OCI-LY1 (cell line): ENCODE data around the gene C1QTNF5.
A peak's percentile ranks its signal among the peaks of the same experiment; 100 is the strongest.

Experiments
- H2AFZ ChIP-seq: fragments of 200-600 bp; sonication (generic), shearing (Covaris generic); 2 replicates; pipeline ENCODE4 v1.6.0; 2014; ENCODE audit warnings: antibody characterized with exemption, mild to moderate bottlenecking, low read length
- H3F3A ChIP-seq: fragments of 200-600 bp; sonication (generic), shearing (Covaris generic); 2 replicates; pipeline ENCODE4 v1.6.0; 2014; ENCODE audit warnings: mild to moderate bottlenecking, antibody characterized with exemption, low read length, moderate library complexity; ENCODE audit not compliant: insufficient read depth
- H3K27ac ChIP-seq: fragments of 200-600 bp; sonication (generic); 2 replicates; pipeline ENCODE4 v1.5.1; 2014; ENCODE audit warnings: low read length, mixed run types, mild to moderate bottlenecking, low read depth; ENCODE audit not compliant: poor library complexity, severe bottlenecking
- H3K27me3 ChIP-seq: fragments of 200-600 bp; sonication (generic); 2 replicates; pipeline ENCODE4 v1.6.0; 2014; ENCODE audit warnings: antibody characterized with exemption, mild to moderate bottlenecking, low read length, moderate library complexity; ENCODE audit not compliant: insufficient read depth
- H3K36me3 ChIP-seq: fragments of 200-600 bp; sonication (generic); 2 replicates; pipeline ENCODE4 v1.6.1; 2014; ENCODE audit warnings: mild to moderate bottlenecking, antibody characterized with exemption, low read length, moderate library complexity, mixed read lengths; ENCODE audit not compliant: insufficient read depth
- H3K4me1 ChIP-seq: fragments of 200-600 bp; sonication (generic); 2 replicates; pipeline ENCODE4 v1.5.1; 2014; ENCODE audit warnings: mild to moderate bottlenecking, low read length, moderate library complexity; ENCODE audit not compliant: insufficient read depth, severe bottlenecking
- H3K4me2 ChIP-seq: fragments of 200-600 bp; sonication (generic), shearing (Covaris generic); 2 replicates; pipeline ENCODE4 v1.6.1; 2014; ENCODE audit warnings: low read length
- H3K4me3 ChIP-seq: fragments of 200-600 bp; sonication (generic); 2 replicates; pipeline ENCODE4 v1.5.1; 2014; ENCODE audit warnings: low read length, low read depth, mild to moderate bottlenecking, mixed read lengths; ENCODE audit not compliant: poor library complexity, severe bottlenecking
- H3K79me2 ChIP-seq: fragments of 200-600 bp; shearing (Covaris generic); 2 replicates; pipeline ENCODE4 v1.6.1; 2016; ENCODE audit warnings: mixed run types, low read length, mixed read lengths; ENCODE audit not compliant: insufficient read depth
- H3K9ac ChIP-seq: fragments of 200-600 bp; sonication (generic), shearing (Covaris generic); 2 replicates; pipeline ENCODE4 v1.6.1; 2014; ENCODE audit warnings: mild to moderate bottlenecking, low read length, mixed read lengths
- H3K9me2 ChIP-seq: fragments of 200-600 bp; sonication (generic), shearing (Covaris generic); 2 replicates; pipeline ENCODE4 v1.6.1; 2014; ENCODE audit warnings: low read depth, mild to moderate bottlenecking, low read length, mixed read lengths
- H3K9me3 ChIP-seq: fragments of 200-600 bp; shearing (Covaris generic); 2 replicates; pipeline ENCODE4 v1.6.1; 2014; ENCODE audit warnings: low read length, mixed read lengths
- H4K20me1 ChIP-seq: fragments of 200-600 bp; sonication (generic), shearing (Covaris generic); 2 replicates; pipeline ENCODE4 v1.6.0; 2016; ENCODE audit warnings: mild to moderate bottlenecking, low read length; ENCODE audit not compliant: insufficient read depth
- EZH2 ChIP-seq: fragments of 200-600 bp; sonication (generic), shearing (Covaris generic); IDR thresholded peaks from 2 replicates; pipeline ENCODE4 v1.8.0; 2017; ENCODE audit warnings: borderline replicate concordance, mixed run types, mild to moderate bottlenecking, antibody characterized with exemption, low read length, moderate library complexity, mixed read lengths
- TF ChIP-seq, protein P1 (sequence below): fragments of 200-600 bp; sonication (generic), shearing (Covaris generic); IDR thresholded peaks from 2 replicates; pipeline ENCODE4 v1.5.1; 2017; ENCODE audit warnings: mild to moderate bottlenecking, antibody characterized with exemption, low read length, moderate library complexity, mixed read lengths

C1QTNF5 gene

GRCh38 chr11:119380827-119381180, 40.1 kb upstream of the C1QTNF5 start:
- H3K36me3 ChIP-seq, result no peaks in the 10 kb centered on the region
- H2AFZ ChIP-seq, result no peak overlapping the region
- H4K20me1 ChIP-seq, result no peaks in the 10 kb centered on the region
- H3K4me3 ChIP-seq, result peak overlapping the region; percentile 59
- TF ChIP-seq EZH2, result no peak
- TF ChIP-seq, protein P1, sequence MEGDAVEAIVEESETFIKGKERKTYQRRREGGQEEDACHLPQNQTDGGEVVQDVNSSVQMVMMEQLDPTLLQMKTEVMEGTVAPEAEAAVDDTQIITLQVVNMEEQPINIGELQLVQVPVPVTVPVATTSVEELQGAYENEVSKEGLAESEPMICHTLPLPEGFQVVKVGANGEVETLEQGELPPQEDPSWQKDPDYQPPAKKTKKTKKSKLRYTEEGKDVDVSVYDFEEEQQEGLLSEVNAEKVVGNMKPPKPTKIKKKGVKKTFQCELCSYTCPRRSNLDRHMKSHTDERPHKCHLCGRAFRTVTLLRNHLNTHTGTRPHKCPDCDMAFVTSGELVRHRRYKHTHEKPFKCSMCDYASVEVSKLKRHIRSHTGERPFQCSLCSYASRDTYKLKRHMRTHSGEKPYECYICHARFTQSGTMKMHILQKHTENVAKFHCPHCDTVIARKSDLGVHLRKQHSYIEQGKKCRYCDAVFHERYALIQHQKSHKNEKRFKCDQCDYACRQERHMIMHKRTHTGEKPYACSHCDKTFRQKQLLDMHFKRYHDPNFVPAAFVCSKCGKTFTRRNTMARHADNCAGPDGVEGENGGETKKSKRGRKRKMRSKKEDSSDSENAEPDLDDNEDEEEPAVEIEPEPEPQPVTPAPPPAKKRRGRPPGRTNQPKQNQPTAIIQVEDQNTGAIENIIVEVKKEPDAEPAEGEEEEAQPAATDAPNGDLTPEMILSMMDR, result no peak
- no peaks in the 10 kb centered on the region for H3K9me2 ChIP-seq
- H3F3A ChIP-seq, result no peaks in the 10 kb centered on the region
- no peaks in the 10 kb centered on the region for H3K9me3 ChIP-seq
- H3K4me2 ChIP-seq, result peak overlapping the region; percentile 86
- H3K27ac ChIP-seq, result no peak overlapping the region
- peak overlapping the region; percentile 55; the same call in 1 of the 2 replicates for H3K9ac ChIP-seq
- H3K27me3 ChIP-seq, result no peaks in the 10 kb centered on the region
- peaks cover 14% of the 10 kb centered on the region for H3K4me1 ChIP-seq
- H3K79me2 ChIP-seq, result no peaks in the 10 kb centered on the region

DNA sequence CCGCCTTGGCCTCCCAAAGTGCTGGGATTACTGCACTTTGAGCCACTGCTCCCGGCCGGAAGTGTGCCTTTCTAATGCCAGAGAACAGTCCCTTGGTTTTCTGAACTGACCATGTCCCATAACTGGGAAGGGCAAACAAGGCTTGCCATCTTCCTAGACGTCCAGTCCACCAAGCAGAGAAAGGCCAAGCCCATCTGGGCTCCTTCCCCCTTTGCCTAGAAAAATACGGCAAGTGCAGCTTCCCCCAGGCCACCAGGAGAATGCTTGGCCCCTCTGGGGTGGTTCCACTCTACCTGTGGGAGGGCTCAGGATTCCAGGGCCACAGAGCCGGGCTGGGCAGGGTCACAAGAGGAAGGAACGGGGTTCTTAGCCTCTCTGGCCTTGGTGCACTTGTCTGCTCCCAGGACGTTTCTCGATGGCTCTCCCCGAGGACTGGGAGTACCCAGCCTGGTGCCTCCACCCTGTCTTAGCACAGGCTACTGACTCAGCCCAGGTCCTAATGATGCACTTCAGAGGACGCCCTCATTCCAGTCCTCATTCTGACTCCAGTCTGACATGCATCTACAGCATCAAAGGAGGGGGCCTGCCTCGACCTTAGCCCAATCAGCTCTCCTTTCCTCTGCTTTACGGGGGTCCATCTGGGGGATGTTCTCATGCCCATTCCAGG, 39.6 kb upstream of the C1QTNF5 start:
- H3K4me1 ChIP-seq, result peaks cover 14% of the 10 kb centered on the region
- H3K9ac ChIP-seq, result no peak overlapping the region
- H3K9me2 ChIP-seq, result no peaks in the 10 kb centered on the region
- H3F3A ChIP-seq, result no peaks in the 10 kb centered on the region
- H3K79me2 ChIP-seq, result no peaks in the 10 kb centered on the region
- peak overlapping the region; percentile 86; the same call in 1 of the 2 replicates for H3K4me2 ChIP-seq
- no peaks in the 10 kb centered on the region for H4K20me1 ChIP-seq
- H2AFZ ChIP-seq, result no peak overlapping the region
- TF ChIP-seq, protein P1, result no peak
- TF ChIP-seq EZH2, result no peak
- H3K9me3 ChIP-seq, result no peaks in the 10 kb centered on the region
- no peaks in the 10 kb centered on the region for H3K36me3 ChIP-seq
- H3K27me3 ChIP-seq, result no peaks in the 10 kb centered on the region
- H3K4me3 ChIP-seq, result peak overlapping the region; percentile 59
- no peak overlapping the region for H3K27ac ChIP-seq

DNA sequence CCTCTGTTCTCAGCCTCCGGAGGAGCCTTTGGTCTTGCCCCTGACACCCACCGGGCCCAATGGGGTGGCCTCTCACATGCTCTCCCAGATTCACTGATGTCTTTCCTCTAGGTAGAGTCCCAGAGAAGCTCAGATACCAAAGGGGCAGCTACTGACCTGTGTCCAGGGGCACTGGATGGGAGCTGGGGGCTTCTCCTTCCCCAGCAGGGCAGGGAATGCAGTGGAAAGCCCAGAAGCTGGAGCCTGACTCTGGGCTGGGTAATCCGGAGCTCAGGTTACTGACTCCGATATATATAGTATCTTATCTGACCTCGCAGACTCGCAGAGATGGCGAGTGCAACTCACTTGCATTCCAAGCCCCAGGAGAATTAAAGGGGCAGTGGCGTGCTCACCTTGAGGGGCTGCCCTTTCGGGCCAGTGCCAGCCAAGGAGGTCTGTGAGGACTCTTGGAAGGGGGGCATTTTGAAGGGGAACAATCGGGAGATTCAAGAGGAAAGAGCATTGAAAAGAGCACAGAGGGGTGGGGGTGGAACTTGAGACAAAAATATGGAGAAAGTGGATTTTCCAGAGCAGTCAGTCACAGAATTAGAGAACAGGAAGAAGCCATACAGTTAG, 38.3 kb upstream of the C1QTNF5 start:
- H3K4me3 ChIP-seq, result no peak overlapping the region
- no peaks in the 10 kb centered on the region for H3K9me2 ChIP-seq
- no peak overlapping the region for H3K4me2 ChIP-seq

More for the DNA sequence above, 38.3 kb upstream of the C1QTNF5 start:
- H2AFZ ChIP-seq, result no peak overlapping the region
- no peaks in the 10 kb centered on the region for H3K27me3 ChIP-seq
- peaks cover 16% of the 10 kb centered on the region for H3K4me1 ChIP-seq
- no peaks in the 10 kb centered on the region for H4K20me1 ChIP-seq
- no peaks in the 10 kb centered on the region for H3K79me2 ChIP-seq
- no peak overlapping the region for H3K9ac ChIP-seq
- no peaks in the 10 kb centered on the region for H3K9me3 ChIP-seq
- no peak for TF ChIP-seq EZH2
- TF ChIP-seq, protein P1, result no peak
- no peak overlapping the region for H3K27ac ChIP-seq
- H3K36me3 ChIP-seq, result no peaks in the 10 kb centered on the region
- H3F3A ChIP-seq, result no peaks in the 10 kb centered on the region
